Activated naive CD4-positive, alpha-beta T cell treated with anti-CD3 and anti-CD28 coated beads for 36 hours (primary cell): Measurements from ENCODE around the gene CLK2. TPM values are rescaled to one million over a fixed set of nuclear protein-coding genes. Genes with fewer than 3 reads are reported as not detected.

Experiments used
- CTCF ChIA-PET: fragments of 350-600 bp; sonication (Branson Sonifier 250); formaldehyde crosslinking; loops from one replicate; lab custom pipeline; 2021; ENCODE audit warnings: antibody characterized with exemption; lab: Charles Lee
- DNase-seq: peaks from one replicate; pipeline ENCODE4 v3.0.0-alpha.2; 2020
- H3K27ac Mint-ChIP-seq: one replicate; pipeline ENCODE4 v1.8.0; 2021; ENCODE audit warnings: mild to moderate bottlenecking, mixed read lengths
- H3K27me3 Mint-ChIP-seq: one replicate; pipeline ENCODE4 v1.8.0; 2021; ENCODE audit warnings: low read depth, mixed read lengths
- H3K36me3 Mint-ChIP-seq: one replicate; pipeline ENCODE4 v1.8.0; 2021; ENCODE audit warnings: low read depth, mixed read lengths
- H3K4me1 Mint-ChIP-seq: one replicate; pipeline ENCODE4 v1.8.0; 2021; ENCODE audit warnings: low read depth, mixed read lengths
- H3K4me3 Mint-ChIP-seq: one replicate; pipeline ENCODE4 v1.8.0; 2021; ENCODE audit warnings: mild to moderate bottlenecking, moderate library complexity, mixed read lengths
- H3K9me3 Mint-ChIP-seq: one replicate; pipeline ENCODE4 v1.8.0; 2021; ENCODE audit warnings: mixed read lengths
- intact Hi-C: fragments of 100-400 bp; cut with micrococcal nuclease; formaldehyde crosslinking; loops from one replicate; pipeline ENCODE4 v1.15.1; 2023
- total RNA-seq, 2 experiments: library from RNA; stranded (reverse); gene quantifications; one replicate each; pipeline ENCODE4 v1.2.3, GENCODE V29; 2021

CLK2 gene
- 10 to 100 TPM; 52.6 to 54.5 TPM for total RNA-seq

DNA sequence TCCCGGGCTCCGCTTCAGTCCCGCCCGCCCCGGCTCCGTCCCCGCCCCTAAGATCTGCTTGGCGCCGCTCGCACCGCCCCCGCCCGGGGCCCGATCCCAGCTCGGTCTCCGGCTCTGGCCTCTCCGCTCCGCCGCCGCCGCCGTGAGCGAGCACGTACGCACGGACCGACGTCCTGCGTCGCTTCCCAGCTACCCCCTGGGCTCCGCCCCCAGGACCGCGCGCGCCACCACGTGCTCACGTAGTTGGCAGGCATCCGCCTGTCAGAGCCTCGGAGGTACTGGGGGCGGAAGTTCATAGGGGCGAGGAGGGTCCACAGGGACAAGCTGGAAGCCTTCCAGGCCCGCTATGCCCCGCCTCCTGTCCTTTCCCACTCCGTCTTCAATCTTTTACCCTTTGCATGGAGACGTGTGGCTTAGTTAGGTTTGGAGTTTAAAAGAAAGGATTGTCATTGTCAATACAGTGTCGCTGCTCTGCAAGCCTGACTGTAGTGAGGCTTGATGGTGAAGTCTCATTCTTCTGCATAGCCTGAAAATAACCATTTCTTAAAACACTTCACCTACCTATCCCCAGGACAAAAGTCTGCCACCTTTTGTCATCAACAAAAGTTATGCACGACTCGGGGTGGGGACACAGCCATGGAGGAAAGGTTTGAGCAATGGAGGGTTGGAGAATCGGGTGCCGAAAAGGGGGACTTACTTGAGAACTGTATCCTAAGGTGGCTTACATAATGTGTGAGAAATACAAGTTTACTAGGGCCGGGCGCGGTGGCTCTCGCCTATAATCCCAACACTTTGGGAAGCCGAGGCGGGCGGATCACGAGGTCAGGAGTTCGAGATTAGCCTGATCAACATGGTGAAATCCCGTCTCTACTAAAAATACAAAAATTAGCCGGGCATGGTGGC is at the start of gene CLK2:
Gene CLK2 (minus strand): TSS at position 162 of the 903 bp plus-strand sequence. CDS start 2,527 bp downstream, outside the sequence.
- Mint-ChIP-seq H3K4me1 (peaks cover 43% of the 10 kb centered on the region), H3K36me3 (peaks cover 28% of the 10 kb centered on the region), H3K27me3 (no peaks in the 10 kb centered on the region), H3K4me3 (peak within 1 kb of the TSS; percentile 94), H3K9me3 (no peaks in the 10 kb centered on the region), H3K27ac (peak within 1 kb of the TSS; percentile 93)
- intact Hi-C loops, result loop anchor here (1.0 to 10.0 kb wide), 9 partner anchors 11 to 701 kb away; partner anchors contain the start of genes ARHGEF2, ASH1L, ENTREP3 and FDPS
- CTCF ChIA-PET, result interaction anchor here (0.7 to 4.3 kb wide), 8 partner anchors 10 to 188 kb away, joined by 3 to 26 read pairs (median 4); partner anchors contain the start of gene FDPS
- peak; percentile 97 for DNase-seq

DNA sequence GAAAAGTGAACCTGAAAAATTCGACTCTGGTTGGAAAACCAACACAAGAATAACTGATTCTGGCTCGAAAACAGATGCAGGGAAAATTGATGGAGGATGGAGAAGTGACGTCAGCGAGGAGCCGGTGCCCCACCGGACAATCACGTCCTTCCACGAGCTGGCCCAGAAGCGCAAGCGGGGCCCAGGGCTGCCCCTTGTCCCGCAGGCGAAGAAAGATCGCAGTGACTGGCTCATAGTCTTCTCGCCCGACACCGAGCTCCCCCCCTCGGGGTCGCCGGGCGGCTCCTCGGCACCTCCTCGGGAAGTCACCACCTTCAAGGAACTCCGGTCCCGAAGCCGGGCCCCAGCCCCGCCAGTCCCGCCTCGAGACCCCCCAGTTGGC is 49.3 kb upstream of the CLK2 start:
- peak overlapping the region; percentile 86 for H3K4me3 Mint-ChIP-seq
- no peaks in the 10 kb centered on the region for H3K9me3 Mint-ChIP-seq
- peaks cover 2% of the 10 kb centered on the region for H3K27me3 Mint-ChIP-seq
- peak; percentile 20 for DNase-seq
- peaks cover 42% of the 10 kb centered on the region for H3K4me1 Mint-ChIP-seq
- H3K27ac Mint-ChIP-seq, result no peak overlapping the region
- intact Hi-C loops, result loop anchor here (5.0 kb wide), 1 partner anchor 130 kb away; no protein-coding TSS in a partner anchor
- H3K36me3 Mint-ChIP-seq, result peaks cover 11% of the 10 kb centered on the region
- CTCF ChIA-PET, result interaction anchor here (0.6 to 9.5 kb wide), 12 partner anchors 9 to 270 kb away, joined by 3 to 118 read pairs (median 3); partner anchors contain the start of gene CLK2

- intact Hi-C loops, result loop anchor here (5.0 kb wide), 1 partner anchor 130 kb away; no protein-coding TSS in a partner anchor
- H3K27me3 Mint-ChIP-seq, result peaks cover 2% of the 10 kb centered on the region
- peaks cover 42% of the 10 kb centered on the region for H3K4me1 Mint-ChIP-seq
- peaks cover 11% of the 10 kb centered on the region for H3K36me3 Mint-ChIP-seq
- no peaks in the 10 kb centered on the region for H3K9me3 Mint-ChIP-seq
- H3K4me3 Mint-ChIP-seq, result peak overlapping the region; percentile 86
- CTCF ChIA-PET, result interaction anchor here (0.6 to 9.5 kb wide), 13 partner anchors 9 to 271 kb away, joined by 3 to 118 read pairs (median 3); partner anchors contain the start of gene CLK2
- no peak for DNase-seq
- no peak overlapping the region for H3K27ac Mint-ChIP-seq
These were observed 48.6 kb upstream of the CLK2 start for GRCh38 chr1:155321639-155322503.

DNA sequence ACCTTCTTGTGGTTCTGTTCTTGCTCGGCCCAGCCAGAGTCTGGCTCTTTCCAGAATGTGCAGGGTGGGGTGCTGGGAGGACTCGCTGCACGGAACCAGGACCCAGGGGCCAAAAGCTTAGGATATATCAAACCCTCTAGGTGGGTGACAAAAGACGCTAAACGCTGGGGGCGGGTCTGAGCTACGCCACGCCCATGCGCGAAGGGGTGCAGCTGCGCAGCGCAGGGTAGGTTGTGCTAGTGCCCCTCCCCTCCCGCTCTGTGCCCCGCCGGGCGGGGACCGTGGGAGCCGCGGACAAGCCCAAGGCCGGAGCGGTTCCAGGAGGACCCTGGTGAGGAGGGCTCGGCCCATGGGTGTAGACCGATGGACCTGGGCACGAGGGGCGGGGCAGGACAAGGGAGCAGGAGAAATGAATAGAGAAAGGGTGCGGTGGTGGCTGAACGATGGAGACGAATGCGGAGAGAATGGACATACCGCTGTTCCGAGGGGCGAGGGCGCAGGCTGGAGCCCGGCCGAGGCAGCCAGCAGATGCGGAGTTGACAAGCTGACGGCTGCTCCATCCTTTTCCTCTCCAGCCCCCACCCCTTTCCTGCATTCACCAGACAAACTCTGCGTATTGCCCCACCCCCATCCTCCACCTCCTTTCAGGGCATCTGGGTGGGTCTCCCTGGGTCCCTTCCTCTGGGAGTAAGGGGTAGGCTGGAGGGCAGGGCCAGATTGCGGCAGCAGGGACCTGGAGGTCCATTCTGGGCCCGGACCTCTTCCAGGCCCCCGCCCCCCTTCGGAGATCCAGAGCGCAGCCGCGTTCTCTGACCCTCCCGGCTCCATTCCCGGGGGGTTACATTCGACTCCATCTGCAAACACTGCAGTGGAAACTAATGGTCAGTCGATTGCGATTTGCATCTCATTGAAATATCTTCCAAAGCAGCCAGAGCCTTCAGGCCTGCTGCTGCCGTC is 47.6 kb upstream of the CLK2 start, which contains the start of gene RUSC1:
Gene RUSC1 (plus strand): TSS at position 234 of the 957 bp plus-strand sequence. CDS start 880 bp downstream, outside the sequence.
- no peak within 1 kb of the TSS for H3K27ac Mint-ChIP-seq

DNA sequence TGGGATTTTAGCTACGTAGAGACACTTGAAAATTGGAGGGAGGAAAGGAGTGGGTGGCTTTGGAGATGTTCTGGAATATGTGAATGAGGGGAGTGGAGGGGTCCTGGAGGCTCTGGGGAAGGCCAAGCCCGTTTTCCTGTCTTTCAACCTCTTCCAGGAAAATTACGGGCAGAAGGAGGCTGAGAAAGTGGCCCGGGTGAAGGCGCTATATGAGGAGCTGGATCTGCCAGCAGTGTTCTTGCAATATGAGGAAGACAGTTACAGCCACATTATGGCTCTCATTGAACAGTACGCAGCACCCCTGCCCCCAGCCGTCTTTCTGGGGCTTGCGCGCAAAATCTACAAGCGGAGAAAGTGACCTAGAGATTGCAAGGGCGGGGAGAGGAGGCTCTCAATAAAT is 46.9 kb upstream of the CLK2 start:
- peak overlapping the region; percentile 58 for H3K4me3 Mint-ChIP-seq
- CTCF ChIA-PET, result interaction anchor here (0.5 to 9.5 kb wide), 3 partner anchors 69 to 409 kb away, joined by 3 to 118 read pairs (median 4); no protein-coding TSS in a partner anchor
- intact Hi-C loops, result loop anchor here (5.0 kb wide), 1 partner anchor 128 kb away; no protein-coding TSS in a partner anchor
- peaks cover 14% of the 10 kb centered on the region for H3K36me3 Mint-ChIP-seq
- no peaks in the 10 kb centered on the region for H3K9me3 Mint-ChIP-seq
- peaks cover 2% of the 10 kb centered on the region for H3K27me3 Mint-ChIP-seq
- H3K4me1 Mint-ChIP-seq, result peaks cover 34% of the 10 kb centered on the region
- no peak overlapping the region for H3K27ac Mint-ChIP-seq
- DNase-seq, result no peak

More for the DNA sequence above, 47.6 kb upstream of the CLK2 start, which contains the start of gene RUSC1:
- CTCF ChIA-PET, result interaction anchor here (0.5 to 9.5 kb wide), 6 partner anchors 10 to 408 kb away, joined by 3 to 118 read pairs (median 3); no protein-coding TSS in a partner anchor
- Mint-ChIP-seq H3K9me3 (no peaks in the 10 kb centered on the region), H3K4me3 (peak within 1 kb of the TSS; percentile 58), H3K36me3 (peaks cover 14% of the 10 kb centered on the region), H3K4me1 (peaks cover 39% of the 10 kb centered on the region), H3K27me3 (peaks cover 2% of the 10 kb centered on the region)
- peak; percentile 80 for DNase-seq
- intact Hi-C loops, result loop anchor here (5.0 kb wide), 1 partner anchor 129 kb away; no protein-coding TSS in a partner anchor

- Mint-ChIP-seq H3K36me3 (peaks cover 18% of the 10 kb centered on the region), H3K9me3 (no peaks in the 10 kb centered on the region), H3K27ac (no peak overlapping the region), H3K27me3 (peaks cover 2% of the 10 kb centered on the region), H3K4me3 (no peak overlapping the region), H3K4me1 (peaks cover 34% of the 10 kb centered on the region)
- intact Hi-C loops, result no loop called here
- CTCF ChIA-PET, result interaction anchor here (9.5 kb wide), 1 partner anchor 68 kb away, joined by 118 read pairs; no protein-coding TSS in a partner anchor
- DNase-seq, result no peak
These were observed 46.2 kb upstream of the CLK2 start for GRCh38 chr1:155319536-155319935.

DNA sequence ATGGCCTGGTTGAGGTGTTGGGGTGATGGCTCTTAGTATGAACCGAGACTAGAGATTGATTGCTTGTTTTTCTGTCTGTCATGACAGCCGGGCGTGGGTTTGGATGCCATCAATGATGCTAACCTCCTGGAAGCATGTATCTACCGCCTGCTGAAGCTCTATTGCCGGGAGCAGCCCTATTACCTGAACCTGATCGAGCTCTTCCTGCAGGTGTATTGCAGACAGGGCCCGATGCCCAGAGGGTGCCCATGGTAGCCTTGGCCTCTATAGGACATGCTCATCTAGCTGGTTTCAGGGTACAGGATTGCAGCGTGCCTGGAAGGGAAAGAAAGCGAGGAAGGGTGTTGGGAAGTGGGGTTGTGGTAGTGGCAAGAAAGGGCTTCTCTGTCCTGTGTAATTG is 44.8 kb upstream of the CLK2 start:
- Mint-ChIP-seq H3K27ac (no peak overlapping the region), H3K4me1 (peaks cover 39% of the 10 kb centered on the region), H3K27me3 (peaks cover 2% of the 10 kb centered on the region), H3K4me3 (no peak overlapping the region), H3K36me3 (peaks cover 24% of the 10 kb centered on the region), H3K9me3 (no peaks in the 10 kb centered on the region)
- CTCF ChIA-PET, result interaction anchor here (2.7 kb wide), 1 partner anchor 67 kb away, joined by 14 read pairs; no protein-coding TSS in a partner anchor
- no peak for DNase-seq
- intact Hi-C loops, result no loop called here

DNA sequence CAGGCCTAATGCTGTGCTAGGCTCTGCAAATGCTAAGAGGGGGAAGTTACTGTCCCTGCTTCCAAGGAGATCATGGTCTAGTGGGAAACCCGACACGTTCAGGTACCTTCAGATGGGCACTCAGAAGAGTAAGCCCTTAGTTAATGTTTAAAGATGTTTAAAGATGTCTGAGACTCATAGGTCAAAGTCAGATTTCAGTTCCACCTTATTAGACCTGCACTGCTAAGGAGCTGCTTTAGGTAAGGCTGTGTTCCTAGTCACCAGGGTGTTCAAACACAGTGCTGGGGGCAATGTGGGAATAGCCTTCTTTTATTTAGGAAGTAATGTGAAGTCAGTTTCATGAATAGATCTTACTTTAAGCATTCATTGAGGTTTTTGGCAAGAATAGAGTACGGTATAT is 43.6 kb upstream of the CLK2 start:
- no peaks in the 10 kb centered on the region for H3K9me3 Mint-ChIP-seq
- CTCF ChIA-PET, result interaction anchor here (0.7 to 2.7 kb wide), 3 partner anchors 66 to 497 kb away, joined by 3 to 14 read pairs (median 3); no protein-coding TSS in a partner anchor
- peaks cover 31% of the 10 kb centered on the region for H3K36me3 Mint-ChIP-seq
- H3K4me3 Mint-ChIP-seq, result no peak overlapping the region
- no peak overlapping the region for H3K27ac Mint-ChIP-seq
- no peaks in the 10 kb centered on the region for H3K27me3 Mint-ChIP-seq
- H3K4me1 Mint-ChIP-seq, result peaks cover 38% of the 10 kb centered on the region
- intact Hi-C loops, result no loop called here
- DNase-seq, result no peak

DNA sequence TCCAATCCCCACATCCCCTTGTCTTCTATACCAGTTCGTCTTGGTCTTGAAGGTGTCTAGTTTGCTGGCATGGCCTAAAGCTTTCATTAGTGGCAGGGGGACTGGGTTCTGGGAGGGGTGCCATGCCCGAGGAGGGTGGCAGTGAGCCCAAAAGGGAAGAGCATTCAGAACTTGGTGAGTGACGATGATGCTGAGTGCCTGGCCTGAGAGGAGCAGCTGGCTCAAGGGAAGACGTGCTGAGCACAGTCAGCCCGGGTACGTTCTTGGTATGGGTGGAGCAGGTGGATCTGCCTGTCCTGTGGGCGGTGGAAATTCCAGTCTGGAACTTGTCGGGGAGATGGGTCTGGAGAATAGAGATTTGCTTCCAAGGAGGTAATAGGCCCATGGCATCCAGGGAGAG is 40.0 kb upstream of the CLK2 start:
- Mint-ChIP-seq H3K27ac (no peak overlapping the region), H3K4me1 (peaks cover 30% of the 10 kb centered on the region), H3K4me3 (no peak overlapping the region), H3K9me3 (no peaks in the 10 kb centered on the region), H3K36me3 (peaks cover 51% of the 10 kb centered on the region), H3K27me3 (no peaks in the 10 kb centered on the region)
- intact Hi-C loops, result no loop called here
- no peak for DNase-seq
- CTCF ChIA-PET, result interaction anchor here (1.3 kb wide), 1 partner anchor 10 kb away, joined by 5 read pairs; no protein-coding TSS in a partner anchor

DNA sequence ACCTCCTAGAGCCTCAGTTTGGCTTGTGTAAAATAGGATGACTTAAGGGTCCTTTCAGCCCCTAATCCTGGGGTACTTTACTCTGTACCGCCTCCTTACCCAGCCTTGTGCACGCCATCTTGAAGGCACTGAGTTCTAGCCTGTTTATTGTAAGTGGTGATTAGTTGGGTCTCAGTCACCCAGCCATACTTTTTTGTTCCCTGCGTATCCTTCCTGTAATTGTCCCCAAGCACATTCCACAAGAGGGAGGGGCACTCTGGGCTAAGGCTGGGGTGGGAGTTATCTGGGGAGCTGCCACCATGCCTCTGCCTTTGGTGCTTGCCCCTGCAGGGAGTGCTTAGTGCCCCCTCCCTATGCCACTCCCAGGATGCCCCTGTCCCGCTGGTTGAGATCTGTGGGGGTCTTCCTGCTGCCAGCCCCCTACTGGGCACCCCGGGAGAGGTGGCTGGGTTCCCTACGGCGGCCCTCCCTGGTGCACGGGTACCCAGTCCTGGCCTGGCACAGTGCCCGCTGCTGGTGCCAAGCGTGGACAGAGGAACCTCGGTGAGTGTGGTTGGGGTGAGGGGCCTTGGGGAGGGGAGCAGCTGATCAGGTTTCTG is 36.2 kb upstream of the CLK2 start:
- Mint-ChIP-seq H3K27me3 (no peaks in the 10 kb centered on the region), H3K36me3 (peaks cover 43% of the 10 kb centered on the region), H3K4me3 (peak overlapping the region; percentile 96), H3K4me1 (peaks cover 35% of the 10 kb centered on the region), H3K9me3 (no peaks in the 10 kb centered on the region), H3K27ac (peak overlapping the region; percentile 99)
- CTCF ChIA-PET, result no interaction called here
- intact Hi-C loops, result loop anchor here (2.0 to 5.0 kb wide), 4 partner anchors 101 to 745 kb away; partner anchors contain the start of genes KRTCAP2, LAMTOR2, MTX1 and TRIM46
- DNase-seq, result peak; percentile 12
